ENCODE results near the gene TRPM4.

- no peak for TF ChIP-seq POU2F2 (IDR thresholded peaks at IDR 0.05; ENCODE audit: low read depth, low read length)
- no peak for TF ChIP-seq POLR2A (IDR thresholded peaks at IDR 0.05; ENCODE audit: low read depth, low read length)
- no peak for TF ChIP-seq TAF1 (IDR thresholded peaks at IDR 0.05; ENCODE audit: low read depth, low read length)
- TF ChIP-seq POLR2AphosphoS5 (IDR thresholded peaks at IDR 0.05; ENCODE audit: low read depth, low read length), result no peak
- TF ChIP-seq PAX5 (IDR thresholded peaks at IDR 0.05; ENCODE audit: insufficient read depth, low read length, severe bottlenecking), result no peak
- TF ChIP-seq SPI1 (IDR thresholded peaks at IDR 0.05; ENCODE audit: low read depth, low read length), result no peak
Observed at GRCh38 chr19:49145573-49146407, 11.8 kb upstream of the TRPM4 start.

Measured in GM12891 (cell line).